Mesodermal cell (in vitro differentiated cells): ENCODE results near the gene MYH13.

Experiments
- H3K27ac ChIP-seq: 2 replicates; pipeline ENCODE4 v1.7.0; 2013; ENCODE audit warnings: mild to moderate bottlenecking, low read depth, low read length, moderate library complexity; ENCODE audit not compliant: severe bottlenecking
- H3K36me3 ChIP-seq: 2 replicates; pipeline ENCODE4 v1.7.1; 2013; ENCODE audit warnings: mild to moderate bottlenecking, low read length, moderate library complexity; ENCODE audit not compliant: control insufficient read depth, insufficient read depth
- H3K4me1 ChIP-seq: one replicate; pipeline ENCODE4 v1.7.1; 2013; ENCODE audit warnings: mild to moderate bottlenecking, low read length; ENCODE audit not compliant: insufficient read depth, control insufficient read depth, poor library complexity, severe bottlenecking
- H3K4me3 ChIP-seq: 2 replicates; pipeline ENCODE4 v1.7.0; 2013; ENCODE audit warnings: low read length, control low read depth, mild to moderate bottlenecking; ENCODE audit not compliant: insufficient read depth, poor library complexity, severe bottlenecking; ENCODE audit errors: extremely low read depth
- H3K9me3 ChIP-seq: 2 replicates; pipeline ENCODE4 v1.7.1; 2013; ENCODE audit warnings: mild to moderate bottlenecking, low read length, moderate library complexity; ENCODE audit not compliant: control insufficient read depth
- WGBS, 2 experiments: methylation state at CpG; one replicate each; pipeline ENCODE4 v1.1.5; 2013; ENCODE audit warnings: missing lambda C conversion rate in 2 of 2; ENCODE audit not compliant: insufficient coverage in 2 of 2; 5-methylcytosine and 5-hydroxymethylcytosine counted together

The MYH13 gene

GRCh38 chr17:10276436-10276835, 96.4 kb downstream of the MYH13 start:
- no peak overlapping the region for H3K4me3 ChIP-seq
- WGBS, 2 experiments, result 63% methylated on average over 1 of the region's 3 CpGs; no CpG with 5 or more reads in 1 of the 2 experiments
- H3K9me3 ChIP-seq, result no peaks in the 10 kb centered on the region
- no peaks in the 10 kb centered on the region for H3K36me3 ChIP-seq
- H3K4me1 ChIP-seq, result peaks cover 9% of the 10 kb centered on the region
- H3K27ac ChIP-seq, result no peak overlapping the region

DNA sequence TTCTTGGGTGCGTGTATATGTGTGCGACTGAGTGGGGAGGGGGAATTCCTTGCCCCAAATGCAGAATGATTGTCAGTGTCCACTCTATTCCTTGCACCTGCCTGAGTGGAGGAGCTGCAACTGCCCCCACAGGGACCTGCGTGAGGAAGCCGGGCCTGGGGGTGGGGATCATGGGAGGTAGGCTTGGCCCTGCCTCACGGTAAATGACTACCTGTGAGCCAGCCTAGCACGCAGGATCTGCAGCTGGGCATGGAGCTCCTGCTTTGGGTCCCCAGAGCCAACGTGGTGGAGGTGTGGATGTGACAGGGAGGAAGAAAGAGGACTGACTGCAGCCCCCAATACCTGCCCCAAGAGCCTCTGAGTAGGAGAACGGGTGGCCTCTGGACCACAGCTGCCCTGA, 97.4 kb downstream of the MYH13 start:
- WGBS, 2 experiments, result 91 to 92% methylated on average over 6 to 7 of the region's 8 CpGs

GRCh38 chr17:10271106-10271562, 101.7 kb downstream of the MYH13 start:
- Histone ChIP-seq H3K4me1 (peaks cover 2% of the 10 kb centered on the region), H3K4me3 (no peak overlapping the region), H3K27ac (no peak overlapping the region), H3K36me3 (no peaks in the 10 kb centered on the region), H3K9me3 (no peaks in the 10 kb centered on the region)
- 95% methylated on average over 2 of the region's 3 CpGs for WGBS, 2 experiments

More for the DNA sequence above, 97.4 kb downstream of the MYH13 start:
- no peak overlapping the region for H3K4me3 ChIP-seq
- H3K27ac ChIP-seq, result no peak overlapping the region
- H3K4me1 ChIP-seq, result peaks cover 9% of the 10 kb centered on the region
- H3K9me3 ChIP-seq, result no peaks in the 10 kb centered on the region
- no peaks in the 10 kb centered on the region for H3K36me3 ChIP-seq

DNA sequence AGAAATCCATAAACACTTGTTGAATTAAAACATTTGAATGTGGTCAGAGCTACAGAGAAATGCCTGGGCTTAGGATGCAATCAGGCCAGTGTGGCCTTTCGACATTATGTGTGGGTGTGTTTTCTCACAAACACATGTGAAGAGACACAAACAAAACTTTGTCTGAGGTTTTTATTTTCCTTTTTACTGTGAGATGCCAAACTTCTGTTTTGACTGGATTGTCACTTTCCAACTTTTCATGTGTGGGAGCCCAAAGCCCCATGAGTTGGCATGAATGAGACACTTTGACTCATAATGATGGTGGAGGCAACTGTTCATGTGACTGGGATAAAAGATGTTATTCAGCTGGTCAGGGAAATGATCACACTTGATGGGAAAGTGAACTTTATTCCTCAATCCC, 102.5 kb downstream of the MYH13 start:
- no peak overlapping the region for H3K27ac ChIP-seq
- no peaks in the 10 kb centered on the region for H3K4me1 ChIP-seq
- H3K4me3 ChIP-seq, result no peak overlapping the region
- no peaks in the 10 kb centered on the region for H3K9me3 ChIP-seq
- no CpG with 5 or more reads among the region's 1 CpG for WGBS, 2 experiments
- H3K36me3 ChIP-seq, result no peaks in the 10 kb centered on the region

GRCh38 chr17:10268005-10268404, 104.8 kb downstream of the MYH13 start:
- WGBS, 2 experiments, result 85 to 92% methylated on average over 3 of the region's 4 CpGs
- no peaks in the 10 kb centered on the region for H3K4me1 ChIP-seq

DNA sequence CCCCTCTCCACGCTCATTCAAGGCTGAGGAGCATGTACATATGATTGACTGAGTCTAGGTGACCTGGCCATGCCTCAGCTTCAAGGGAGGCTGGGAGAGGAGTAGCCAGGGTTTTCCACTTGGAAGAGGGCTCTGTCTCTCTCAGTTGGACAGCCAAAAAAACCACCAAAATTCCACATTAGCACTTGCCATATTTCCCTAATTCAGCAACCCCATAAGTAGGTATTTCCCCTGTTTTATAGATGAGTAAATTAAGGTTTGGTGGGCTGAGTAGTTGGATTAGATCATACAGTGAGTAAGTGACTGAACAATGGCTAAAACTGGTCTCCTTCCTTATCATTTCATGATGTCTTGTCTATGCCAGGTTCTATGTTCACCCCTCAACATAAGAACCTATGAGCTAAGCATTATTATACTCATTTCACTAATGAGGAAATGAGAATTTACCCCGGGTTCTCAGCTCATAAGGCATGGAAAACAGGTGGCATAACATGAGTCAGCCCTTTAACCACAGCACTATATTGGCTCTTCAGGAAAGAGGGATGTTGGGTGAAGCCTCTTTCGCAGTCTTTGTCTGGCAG, 106.4 kb downstream of the MYH13 start:
- 86 to 100% methylated on average over 1 of the region's 3 CpGs for WGBS, 2 experiments

More at GRCh38 chr17:10268005-10268404, 104.8 kb downstream of the MYH13 start:
- H3K9me3 ChIP-seq, result no peaks in the 10 kb centered on the region
- H3K36me3 ChIP-seq, result no peaks in the 10 kb centered on the region
- no peak overlapping the region for H3K27ac ChIP-seq
- no peak overlapping the region for H3K4me3 ChIP-seq

DNA sequence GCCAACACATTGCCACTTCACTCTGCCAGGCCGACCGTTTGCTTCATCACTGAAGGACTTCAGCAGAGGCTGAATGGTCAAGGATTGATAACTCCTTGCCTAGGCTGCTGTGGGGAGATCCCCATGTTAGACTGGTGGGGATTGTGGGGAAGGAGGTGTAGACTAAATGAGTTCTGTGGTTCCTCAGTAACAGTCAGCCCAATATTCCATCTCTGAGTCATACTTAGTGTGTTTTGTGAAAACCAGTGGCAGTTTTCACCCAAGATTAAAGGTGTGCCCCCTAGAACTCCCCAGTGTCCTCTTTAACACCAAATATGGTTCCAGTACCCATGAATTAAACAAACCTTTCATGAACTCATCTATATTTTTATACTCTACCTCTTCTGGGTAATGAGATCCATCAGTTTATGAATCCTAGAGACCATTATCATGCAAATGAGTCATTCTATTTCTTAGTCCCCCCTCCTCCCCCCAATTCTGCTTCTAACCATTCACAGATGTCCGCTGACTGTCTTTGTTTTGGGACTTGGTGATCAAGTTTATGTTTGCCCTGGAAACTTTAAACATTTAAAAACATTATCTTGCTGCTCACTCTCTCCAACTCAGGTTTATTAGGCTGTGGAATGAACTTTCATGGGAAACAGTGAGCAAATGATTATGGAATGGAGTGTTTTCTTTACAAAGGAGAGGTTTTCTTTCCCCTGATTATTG, 107.6 kb downstream of the MYH13 start:
- Histone ChIP-seq H3K27ac (no peak overlapping the region), H3K36me3 (no peaks in the 10 kb centered on the region), H3K9me3 (no peaks in the 10 kb centered on the region), H3K4me3 (no peak overlapping the region), H3K4me1 (no peaks in the 10 kb centered on the region)
- no CpG with 5 or more reads among the region's 3 CpGs for WGBS, 2 experiments

More for the DNA sequence above, 106.4 kb downstream of the MYH13 start:
- Histone ChIP-seq H3K36me3 (no peaks in the 10 kb centered on the region), H3K27ac (no peak overlapping the region), H3K9me3 (no peaks in the 10 kb centered on the region), H3K4me3 (no peak overlapping the region), H3K4me1 (no peaks in the 10 kb centered on the region)

GRCh38 chr17:10264051-10264450, 108.8 kb downstream of the MYH13 start:
- H3K27ac ChIP-seq, result no peak overlapping the region
- H3K36me3 ChIP-seq, result no peaks in the 10 kb centered on the region
- H3K4me3 ChIP-seq, result no peak overlapping the region
- no peaks in the 10 kb centered on the region for H3K4me1 ChIP-seq
- 80% methylated on average over 1 of the region's 2 CpGs; no CpG with 5 or more reads in 1 of the 2 experiments for WGBS, 2 experiments
- no peaks in the 10 kb centered on the region for H3K9me3 ChIP-seq

DNA sequence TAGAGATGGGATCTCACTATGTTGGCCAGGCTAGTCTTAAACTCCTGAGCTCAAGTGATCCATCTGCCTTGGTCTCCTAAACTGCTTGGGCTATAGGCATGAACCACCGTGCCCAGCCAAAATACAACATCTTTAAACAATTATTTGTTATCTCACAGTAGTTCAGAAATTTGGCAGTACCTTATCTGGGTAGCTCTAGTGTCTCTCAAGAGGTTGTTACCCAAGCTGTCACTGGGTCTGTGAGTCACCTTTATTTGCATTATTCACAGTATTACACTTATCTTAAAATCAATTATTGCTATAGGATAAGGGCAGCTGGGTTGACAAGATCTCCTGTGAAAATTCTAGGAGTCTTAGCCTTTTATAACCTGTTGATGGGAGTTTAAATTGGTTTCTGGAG, 110.4 kb downstream of the MYH13 start:
- Histone ChIP-seq H3K36me3 (no peaks in the 10 kb centered on the region), H3K4me3 (no peak overlapping the region), H3K4me1 (no peaks in the 10 kb centered on the region), H3K27ac (no peak overlapping the region), H3K9me3 (no peaks in the 10 kb centered on the region)
- WGBS, 2 experiments, result 80 to 100% methylated on average over 1 of the region's 1 CpG

- Histone ChIP-seq H3K4me3 (no peak overlapping the region), H3K9me3 (no peaks in the 10 kb centered on the region), H3K4me1 (no peaks in the 10 kb centered on the region), H3K27ac (no peak overlapping the region), H3K36me3 (no peaks in the 10 kb centered on the region)
- 74 to 94% methylated on average over 3 of the region's 3 CpGs for WGBS, 2 experiments
Measured at GRCh38 chr17:10261098-10261497, 111.7 kb downstream of the MYH13 start.
